ENCODE results near the gene PLA2G1B.
"Not testable (repeated sequence)": the region's sequence is repeated elsewhere in the genome, so short reads cannot be mapped to it uniquely, and the experiment has no call there.

PLA2G1B gene

DNA sequence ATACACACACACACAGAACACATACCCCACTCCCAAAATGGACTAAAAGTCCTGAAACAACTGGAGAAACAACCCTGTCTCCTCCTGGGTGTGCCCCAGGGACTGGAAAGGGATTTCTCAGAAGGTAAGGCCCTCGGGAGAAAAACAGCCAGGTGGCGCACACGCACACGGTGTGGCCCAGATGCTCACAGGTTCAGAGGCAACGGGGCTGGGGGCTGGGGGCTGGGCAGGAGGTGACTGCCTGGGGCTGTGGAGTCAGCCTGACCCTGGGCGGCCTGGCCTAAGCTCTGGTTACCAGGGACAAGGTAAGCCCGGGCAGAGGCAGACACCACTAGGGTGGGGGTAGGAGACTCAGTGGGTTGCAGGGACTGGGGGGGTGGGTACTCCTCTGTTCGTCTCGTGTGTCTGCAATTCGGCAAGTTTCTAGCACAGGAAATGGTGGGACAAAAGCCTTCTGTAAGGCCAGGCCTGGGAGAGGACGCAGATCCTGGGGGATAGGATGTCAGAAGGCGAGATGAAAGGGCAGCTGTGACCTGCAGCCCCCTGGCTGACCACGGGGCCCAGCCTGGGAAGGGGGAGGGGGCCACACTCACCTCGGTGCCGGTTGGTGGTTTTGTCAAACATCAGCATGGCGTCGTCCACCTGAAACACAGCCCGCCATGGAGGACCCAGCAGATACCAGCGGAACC, 31.0 kb upstream of the PLA2G1B start:
- DNase-seq, result no peak

DNA sequence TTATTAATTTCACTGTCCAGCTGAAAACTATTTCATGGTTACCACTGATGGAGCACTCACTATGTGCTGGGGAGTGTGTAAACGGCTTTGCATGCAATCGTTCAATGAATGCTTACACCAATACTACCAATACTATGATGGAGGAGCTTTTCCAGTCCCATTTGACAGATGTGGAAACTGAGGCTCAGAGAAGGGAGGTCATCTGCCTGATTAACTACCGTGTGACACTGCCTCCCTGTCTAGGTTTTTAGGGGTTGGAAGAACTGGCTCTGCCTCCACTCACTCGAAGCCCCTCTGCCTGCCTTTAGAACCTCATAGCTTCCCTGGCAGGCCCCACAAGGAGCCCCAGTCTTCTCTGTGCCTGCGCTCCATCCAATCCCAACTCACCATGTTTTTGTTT, 29.5 kb upstream of the PLA2G1B start:
- no peak for DNase-seq

DNA sequence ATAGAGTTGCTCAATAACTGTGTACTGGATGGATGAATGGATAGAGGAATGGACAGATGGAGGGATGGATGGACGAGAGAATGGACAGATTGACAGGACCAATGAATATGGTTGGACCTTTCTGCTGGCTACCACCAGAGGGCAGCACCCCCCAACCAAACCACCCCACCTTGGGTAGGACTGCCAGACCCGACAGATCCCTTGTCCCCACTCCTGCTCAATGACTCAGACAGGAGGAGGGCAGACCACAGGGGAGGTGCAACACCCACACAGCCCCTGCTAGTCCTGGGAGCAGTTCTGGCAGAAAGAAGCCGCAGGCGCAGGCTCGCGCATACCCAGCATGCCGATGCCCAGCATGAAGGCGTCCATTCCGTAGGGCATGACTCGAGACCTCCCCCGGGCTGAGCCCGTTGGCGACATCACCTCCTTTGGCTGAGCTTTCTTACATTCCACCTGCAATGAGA, 29.0 kb upstream of the PLA2G1B start:
- DNase-seq, result peak; percentile 71 to 80

DNA sequence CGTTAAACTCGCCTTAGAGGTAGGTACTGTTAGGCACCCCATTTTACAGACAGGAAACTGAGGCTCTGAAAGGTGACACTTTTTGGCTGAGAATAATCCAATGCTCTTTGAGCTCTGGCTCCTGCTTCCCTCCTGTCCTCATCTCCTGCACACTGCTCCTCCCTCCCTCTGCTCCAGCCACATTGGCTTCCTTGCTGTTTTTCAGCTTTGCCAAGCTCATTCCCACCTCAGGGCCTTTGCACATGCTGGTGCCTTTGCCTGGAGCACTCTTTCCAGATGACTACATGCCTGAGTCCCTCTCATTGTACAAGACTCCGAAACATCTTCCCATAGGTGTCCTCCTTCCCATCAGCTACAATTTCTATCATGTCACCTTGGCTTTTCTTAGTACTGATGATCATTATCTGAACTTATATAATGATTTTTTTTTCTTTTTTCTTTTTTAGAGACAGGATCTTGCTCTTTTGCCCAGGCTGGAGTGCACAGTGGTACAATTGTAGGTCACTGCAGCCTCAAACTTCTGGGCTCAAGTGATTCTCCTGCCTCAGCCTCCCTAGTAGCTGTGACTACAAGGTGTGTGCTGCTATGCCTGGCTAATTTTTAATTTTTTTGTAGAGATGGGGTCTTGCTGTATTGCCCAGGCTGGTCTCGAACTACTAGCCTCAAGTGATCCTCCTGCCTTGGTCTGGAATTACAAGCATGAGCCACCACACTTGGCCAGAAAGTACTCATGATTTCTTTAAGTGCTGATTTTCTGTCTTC, 26.2 kb upstream of the PLA2G1B start:
- DNase-seq, result no peak

DNA sequence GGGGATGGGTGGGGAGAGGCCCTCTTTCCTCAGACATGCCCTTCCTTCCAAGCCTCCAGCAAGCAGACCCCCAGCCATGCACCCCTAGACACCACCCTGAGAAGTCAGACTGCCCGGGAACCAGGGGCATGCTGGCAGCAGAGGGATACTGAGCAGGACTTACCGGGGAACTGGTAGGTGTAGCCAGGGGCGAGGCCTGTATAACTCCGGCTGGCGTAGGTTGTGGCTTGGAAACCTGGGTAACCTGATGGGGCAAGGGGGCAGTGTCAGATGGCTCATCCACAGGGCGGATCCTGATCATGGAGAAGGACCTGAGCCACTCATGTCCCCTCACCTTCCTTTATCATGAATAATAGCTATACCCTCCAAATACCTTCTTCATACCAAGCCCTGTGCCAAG, 25.6 kb upstream of the PLA2G1B start:
- DNase-seq, result no peak

DNA sequence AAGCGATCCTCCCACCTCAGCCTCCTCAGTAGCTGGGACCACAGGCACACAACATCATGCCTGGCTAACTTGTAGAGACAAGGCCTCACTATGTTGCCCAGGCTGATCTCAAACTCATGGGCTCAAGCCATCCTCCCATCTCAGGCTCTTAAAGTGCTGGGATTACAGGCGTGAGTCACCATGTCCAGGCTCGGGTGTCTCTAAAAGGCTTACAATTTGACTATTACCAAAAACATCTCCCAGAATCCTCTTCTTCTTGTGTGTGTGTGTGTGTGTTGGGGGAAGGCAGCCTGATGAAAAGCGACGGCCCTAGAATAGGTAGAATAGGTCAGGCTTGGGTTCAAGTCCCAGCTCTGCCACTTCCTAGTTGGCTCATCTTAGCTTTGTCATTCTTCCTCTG, 24.5 kb upstream of the PLA2G1B start:
- DNase-seq, result no peak

DNA sequence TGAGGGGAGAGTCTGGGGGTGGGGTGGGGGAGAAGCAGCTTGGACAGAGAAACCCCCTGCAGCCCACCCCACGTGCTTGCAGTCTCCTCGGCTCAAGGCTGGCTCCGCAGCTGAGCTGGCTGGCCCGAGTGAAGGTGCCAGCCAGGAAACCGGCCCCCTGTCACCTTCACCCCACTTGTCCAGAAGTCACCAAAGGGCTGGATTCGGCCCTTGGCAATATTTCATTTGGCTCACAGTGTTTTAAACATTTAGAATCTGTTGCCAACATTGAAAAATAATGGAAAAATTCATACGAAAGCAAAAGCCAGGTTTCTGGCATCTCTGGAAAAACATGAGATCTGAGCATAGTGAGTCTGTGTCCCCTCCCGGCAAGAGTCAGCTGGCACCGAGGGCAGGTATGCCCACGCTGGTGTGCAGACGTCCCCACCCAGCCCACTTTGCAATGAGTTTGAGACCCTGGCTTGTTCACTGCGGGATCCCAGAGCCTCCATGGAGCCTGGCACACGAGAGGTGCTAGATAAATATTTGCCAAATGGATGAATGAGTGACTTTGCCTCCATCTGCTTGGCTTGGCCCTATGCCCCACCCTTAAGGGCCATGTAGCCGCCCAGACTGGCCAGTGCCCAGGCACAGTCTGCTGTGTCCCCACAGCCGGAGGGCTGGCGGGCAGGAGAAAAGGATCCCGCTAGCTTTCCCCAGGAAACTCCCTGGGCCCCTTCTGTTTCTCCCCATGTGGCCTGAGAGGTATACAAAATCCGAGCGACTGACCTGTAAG, 23.2 kb upstream of the PLA2G1B start:
- no peak for DNase-seq

DNA sequence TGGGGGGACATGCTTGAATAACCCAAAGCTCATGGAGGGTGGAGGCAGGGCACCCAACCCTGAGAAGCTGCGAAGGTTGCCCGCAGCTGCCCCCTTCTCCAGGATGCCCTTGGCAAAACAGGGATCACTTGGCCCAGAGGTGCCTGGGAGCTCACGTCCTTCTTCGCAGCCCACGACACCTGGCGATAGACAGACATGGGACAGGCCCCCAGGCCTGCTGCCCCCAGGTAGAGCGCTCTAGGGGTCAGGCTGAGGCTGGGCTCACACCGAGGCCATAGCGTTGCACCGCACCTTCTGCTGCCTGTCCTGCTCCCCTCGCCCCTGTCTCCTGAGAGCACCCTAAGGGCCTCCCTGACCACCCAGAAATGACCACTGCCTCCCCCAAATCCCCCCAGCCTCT, 20.2 kb upstream of the PLA2G1B start:
- DNase-seq, result no peak

DNA sequence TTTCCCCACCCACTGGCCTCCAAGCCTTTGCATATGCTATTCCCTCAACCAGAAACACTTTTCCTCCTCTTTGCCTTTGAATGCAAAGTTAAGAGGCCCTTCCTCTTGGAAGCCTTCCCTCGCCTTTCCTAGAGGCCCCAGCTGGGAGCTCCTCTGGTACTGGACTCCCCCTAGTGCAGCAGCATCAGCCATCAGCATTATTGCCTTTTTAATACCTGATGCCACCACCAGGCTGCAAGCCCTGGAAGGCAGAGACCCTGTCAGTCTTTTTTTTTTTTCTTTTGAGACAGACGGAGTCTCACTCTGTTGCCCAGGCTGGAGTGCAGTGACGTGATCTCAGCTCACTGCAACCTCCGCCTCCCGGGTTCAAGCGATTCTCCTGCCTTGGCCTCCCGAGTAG, 19.1 kb upstream of the PLA2G1B start:
- no peak for DNase-seq

DNA sequence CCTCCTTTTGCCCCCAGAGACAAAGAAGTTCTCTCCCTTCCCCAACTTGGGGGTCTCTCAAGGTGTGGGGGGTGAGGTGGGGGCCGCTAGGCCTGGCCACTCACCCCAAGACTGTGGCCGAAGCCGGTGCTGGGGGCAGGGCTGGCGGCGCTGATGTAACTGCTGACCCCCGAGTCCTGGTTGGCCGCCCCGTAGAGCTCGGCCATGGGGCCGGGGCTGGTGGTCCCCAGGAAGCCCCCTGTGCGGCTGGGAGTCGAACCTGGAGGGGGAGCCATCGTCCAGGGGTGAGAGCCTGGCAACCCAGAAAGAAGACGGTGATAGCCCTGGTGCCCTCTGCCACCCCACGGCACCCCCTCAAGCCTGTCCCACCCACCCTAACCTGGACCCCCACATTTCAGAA, 18.5 kb upstream of the PLA2G1B start:
- DNase-seq, result no peak

DNA sequence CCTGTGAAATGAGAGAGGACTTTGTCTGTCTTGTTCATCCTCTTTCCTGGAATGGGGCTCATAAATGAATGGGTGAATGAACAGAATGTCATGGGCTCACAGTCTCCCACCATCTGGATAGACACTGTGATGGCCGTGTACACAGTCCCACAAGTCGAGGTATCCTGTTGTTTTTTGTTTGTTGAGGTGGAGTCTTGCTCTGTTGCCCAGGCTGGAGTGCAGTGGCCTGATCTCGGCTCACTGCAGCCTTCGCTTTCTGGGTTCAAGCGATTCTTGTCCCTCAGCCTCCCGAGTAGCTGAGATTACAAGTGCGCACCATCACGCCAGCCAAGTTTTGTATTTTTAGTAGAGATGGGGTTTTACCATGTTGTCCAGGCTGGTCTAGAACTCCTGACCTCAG, 16.1 kb upstream of the PLA2G1B start:
- DNase-seq, result no peak

DNA sequence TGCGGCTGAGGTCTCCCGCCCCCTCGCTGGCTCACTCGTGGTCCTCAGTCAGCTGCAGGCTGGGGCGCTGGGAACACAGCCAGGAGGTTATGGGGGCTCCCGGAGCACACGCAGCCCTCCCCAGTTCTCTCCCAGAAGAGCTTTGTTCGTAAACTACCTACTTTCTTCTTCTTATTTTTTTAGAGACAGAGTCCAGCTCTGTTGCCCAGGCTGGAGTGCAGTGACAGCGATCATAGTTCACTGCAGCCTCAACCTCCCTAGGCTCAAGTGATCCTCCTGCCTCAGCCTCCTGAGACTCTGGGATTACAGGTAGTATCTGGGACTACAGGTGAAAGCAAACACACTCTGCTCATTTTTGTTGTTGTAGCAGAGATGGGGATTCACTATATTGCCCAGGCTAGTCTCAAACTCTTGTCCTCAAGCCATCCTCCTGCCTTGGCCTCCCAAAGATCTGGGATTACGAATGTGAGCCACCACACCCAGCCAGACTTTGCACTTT, 15.5 kb upstream of the PLA2G1B start:
- DNase-seq, result no peak

DNA sequence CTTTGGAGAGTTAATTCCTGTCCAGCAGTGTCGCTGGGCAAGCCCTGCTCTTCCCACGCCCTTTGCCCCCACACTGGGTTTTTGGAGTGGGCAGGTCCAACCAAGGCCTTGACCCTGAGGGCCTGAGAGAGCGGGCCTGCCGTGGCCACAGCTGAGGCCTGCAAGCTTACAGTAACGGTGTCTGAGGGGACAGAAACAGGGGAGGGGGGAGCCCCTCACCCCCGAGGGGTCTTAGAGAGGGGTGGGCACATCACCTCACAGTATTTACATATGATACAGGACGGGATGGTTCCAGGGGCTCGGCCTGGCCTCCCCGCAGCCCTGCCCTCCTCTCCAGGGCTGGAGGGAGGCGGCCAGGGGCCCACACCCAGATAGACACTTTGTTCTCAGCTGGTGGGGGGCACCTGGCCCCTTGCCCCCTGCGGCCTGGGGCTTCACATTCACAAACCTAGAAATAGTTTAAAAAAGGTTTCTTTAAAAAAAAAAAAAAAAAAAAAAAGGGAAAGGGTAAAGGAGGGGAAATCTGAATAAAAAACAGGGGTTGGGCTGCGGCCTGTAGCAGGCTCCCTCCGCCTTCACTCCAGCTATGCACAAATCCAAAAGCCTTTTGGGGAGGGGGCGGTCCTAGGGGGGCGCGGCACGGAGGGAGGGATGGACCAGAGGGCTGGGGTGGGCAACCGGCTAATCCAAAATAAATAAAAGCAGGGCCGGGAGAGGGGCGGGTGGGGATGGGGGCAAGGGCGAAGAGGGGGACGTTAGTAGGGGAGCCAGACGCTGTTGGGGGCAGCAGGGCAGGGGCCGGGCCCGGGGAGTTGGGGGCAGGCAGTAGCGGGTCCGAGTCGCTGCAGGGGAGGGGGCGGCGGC, 14.8 kb upstream of the PLA2G1B start:
- no peak for DNase-seq

DNA sequence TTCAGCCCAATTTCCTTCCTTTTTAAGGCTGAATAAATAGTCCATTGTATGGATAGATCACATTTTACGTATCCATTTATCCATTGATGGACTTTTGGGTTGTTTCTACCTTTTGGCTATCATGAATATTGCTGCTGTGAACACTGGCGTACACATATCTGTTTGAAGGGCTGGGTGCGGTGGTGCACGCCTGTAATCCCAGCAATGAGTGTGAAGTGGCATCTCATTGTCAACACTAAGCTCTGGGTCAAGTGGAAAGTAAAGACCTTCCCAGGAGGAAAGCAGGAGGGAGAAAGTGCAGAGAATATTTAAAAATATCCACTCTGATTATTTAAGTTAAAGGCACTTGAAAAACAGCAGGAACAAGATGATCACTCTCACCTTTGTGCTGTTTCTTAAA, 11.7 kb upstream of the PLA2G1B start:
- no peak for DNase-seq

DNA sequence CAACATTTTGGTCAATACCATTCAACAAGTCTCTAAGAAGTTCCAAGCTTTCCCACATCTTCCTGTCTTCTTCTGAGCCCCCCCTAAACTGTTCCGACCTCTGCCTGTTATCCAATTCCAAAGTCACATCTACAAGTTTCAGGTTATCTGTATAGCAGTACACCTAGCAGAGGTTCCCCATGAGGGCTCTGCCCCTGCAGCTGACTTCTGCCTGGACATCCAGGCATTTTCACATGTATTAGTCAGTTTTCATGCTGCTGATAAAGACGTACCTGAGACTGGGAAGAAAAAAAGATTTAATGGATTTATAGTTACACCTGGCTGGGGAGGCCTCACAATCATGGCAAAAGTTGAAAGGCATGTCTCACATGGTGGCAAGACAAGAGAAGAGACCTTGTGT, 10.2 kb upstream of the PLA2G1B start:
- DNase-seq, result no peak

DNA sequence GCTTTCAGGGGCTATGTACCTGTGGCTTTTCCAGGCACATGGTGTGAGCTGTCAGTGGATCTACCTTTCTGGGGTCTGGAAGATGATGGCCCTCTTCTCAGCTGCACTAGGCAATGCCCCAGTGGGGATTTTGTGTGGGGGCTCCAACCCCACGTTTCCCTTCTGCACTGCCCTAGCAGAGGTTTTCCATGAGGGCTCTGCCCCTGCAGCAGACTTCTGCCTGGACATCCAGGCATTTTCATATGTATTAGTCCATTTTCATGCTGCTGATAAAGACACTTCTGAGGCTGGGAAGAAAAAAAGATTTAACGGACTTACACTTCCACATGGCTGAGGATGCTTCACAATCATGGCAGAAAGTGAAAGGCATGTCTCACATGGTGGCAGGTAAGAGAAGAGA, 8.8 kb upstream of the PLA2G1B start:
- DNase-seq, result not testable (repeated sequence)

DNA sequence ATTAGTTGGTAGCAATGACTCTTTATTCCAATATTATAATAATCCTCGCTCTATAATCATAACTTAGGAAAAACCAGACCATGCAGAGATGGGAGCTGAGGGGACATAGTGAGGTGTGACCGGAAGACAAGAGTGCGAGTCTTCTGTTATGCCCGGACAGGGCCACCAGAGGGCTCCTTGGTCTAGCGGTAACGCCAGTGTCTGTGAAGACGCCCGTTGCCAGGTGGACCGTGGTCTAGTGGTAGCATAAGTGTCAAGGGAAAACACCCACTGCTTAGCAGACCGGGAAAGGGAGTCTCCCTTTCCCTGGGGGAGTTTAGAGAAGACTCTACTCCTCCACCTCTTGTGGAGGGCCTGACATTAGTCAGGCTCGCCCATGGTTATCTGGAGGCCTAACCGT, 7.9 kb upstream of the PLA2G1B start:
- DNase-seq, result peak in 1 of 2 experiments; percentile 27

DNA sequence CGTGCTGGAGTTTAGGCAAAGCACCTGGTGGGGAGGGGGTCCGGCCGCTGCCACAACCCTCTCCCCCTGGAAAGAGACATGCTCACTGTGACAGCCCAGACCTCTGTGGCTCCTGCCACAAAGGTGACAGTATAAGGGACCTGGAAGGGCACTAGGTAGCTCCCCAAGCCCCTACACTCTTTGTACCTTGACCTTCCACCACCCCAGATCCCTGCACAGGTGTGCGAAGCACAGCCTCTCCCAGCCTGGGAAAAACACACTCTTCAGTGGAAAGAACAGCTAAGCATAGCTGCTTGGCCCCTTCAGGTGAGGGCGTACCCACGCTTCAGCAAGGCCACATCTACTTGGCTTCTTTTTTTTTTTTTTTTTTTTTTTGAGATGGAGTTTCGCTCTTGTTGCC, 4.9 kb upstream of the PLA2G1B start:
- DNase-seq, result no peak

DNA sequence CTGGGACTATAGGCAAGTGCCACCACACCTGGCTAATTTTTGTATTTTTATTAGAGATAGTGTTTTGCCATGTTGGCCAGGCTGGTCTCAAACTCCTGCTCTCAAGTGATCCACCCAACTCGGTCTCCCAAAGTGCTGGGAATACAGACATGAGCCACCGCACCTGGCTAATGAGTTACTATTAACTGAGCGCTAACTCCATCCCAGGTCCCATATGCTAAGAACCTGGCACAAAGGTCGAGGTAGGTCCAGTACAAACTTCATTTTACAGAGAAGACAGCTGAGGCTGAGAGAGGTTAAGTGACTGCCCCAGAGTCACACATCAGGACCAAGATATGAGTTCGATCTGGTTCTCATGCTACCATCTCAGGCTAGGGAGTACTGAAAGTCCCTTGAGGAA, 4.5 kb upstream of the PLA2G1B start:
- no peak for DNase-seq

DNA sequence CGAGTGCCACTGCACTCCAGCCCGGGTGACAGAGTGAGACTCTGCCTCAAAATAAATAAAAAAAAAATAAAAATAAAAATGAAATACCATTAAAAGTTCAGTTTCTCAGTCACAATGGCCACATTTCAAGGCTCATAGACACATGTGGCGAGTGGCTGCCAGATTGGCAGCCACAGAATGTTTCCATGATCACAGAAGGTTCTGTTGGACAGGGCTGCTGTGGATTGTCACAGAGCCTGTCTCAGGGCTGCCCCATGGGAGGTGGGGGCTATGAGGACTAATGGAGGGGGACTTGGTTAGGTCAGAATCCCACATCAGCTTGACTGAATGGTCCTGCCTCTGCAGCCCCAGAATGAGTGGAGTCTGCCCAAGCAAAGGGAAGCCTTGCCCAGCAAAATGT, 3.8 kb upstream of the PLA2G1B start:
- DNase-seq, result no peak

DNA sequence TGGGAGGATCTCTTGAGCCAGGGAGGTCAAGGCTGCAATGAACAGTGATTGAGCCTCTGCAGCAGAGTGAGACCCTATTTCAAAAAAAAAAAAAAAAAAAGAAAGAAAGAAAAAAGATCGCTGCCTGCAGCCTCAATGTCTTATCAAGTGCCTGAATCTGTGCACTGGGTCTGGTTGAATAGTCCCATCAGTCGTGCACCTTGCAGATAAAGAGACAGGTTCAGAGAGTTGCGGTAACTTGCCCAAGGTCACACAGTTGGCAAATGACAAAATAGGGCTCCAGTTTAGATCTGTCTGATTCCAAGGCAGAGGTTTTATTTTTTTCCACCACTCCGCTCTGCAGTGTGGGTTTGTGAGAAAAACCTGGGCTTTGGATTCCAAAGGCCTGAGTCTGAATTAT, 649 bp upstream of the PLA2G1B start:
- no peak for DNase-seq

DNA sequence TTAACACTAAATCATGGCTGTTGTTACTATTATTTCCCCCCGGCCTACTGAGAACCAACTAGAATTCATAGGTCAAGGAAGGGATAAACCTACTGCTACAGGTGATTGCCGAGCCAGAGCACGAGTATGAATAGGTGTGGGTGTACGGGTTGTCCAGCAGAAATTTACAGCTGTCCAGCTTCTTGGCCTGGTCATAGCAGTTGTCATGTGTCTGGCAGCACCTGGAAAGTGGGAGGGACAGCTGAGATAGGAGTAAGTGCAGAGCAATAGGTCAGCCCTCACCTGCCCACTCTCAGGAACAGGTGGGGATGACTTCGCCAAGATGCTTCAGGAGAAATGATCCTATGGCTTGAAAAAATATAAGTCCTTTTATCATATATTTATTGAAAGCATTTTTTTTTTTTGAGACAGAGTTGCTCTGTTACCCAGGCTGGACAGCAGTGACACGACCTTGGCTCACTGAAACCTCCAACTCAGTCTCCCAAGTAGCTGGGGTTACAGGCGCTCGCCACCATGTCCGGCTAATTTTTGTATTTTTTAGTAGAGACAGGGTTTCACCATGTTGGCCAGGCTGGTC, 2.6 kb downstream of the PLA2G1B start:
- DNase-seq, result no peak
